GM12891 (cell line): ENCODE results near the gene DCLRE1B.
A peak's percentile ranks its signal among the peaks of the same experiment; 100 is the strongest.

Experiments used
- DNase-seq: peaks from one replicate; pipeline ENCODE4 v3.0.0; 2011; ENCODE audit warnings: low spot score; ENCODE audit not compliant: insufficient read length
- FAIRE-seq: peaks from 2 replicates; lab custom pipeline; 2011; peaks lifted over from hg19 to GRCh38; lab: Jason Lieb, UNC
- PAX5 ChIP-seq: IDR thresholded peaks from 2 replicates; pipeline ENCODE4 v1.6.1; 2011; ENCODE audit warnings: low read length, moderate library complexity, mild to moderate bottlenecking; ENCODE audit not compliant: insufficient read depth, severe bottlenecking
- POLR2A ChIP-seq: IDR thresholded peaks from 2 replicates; pipeline ENCODE4 v1.6.1; 2011; ENCODE audit warnings: low read depth, low read length, control low read depth
- POLR2AphosphoS5 ChIP-seq: IDR thresholded peaks from 2 replicates; pipeline ENCODE4 v1.6.1; 2011; ENCODE audit warnings: low read depth, low read length, control low read depth
- POU2F2 ChIP-seq: IDR thresholded peaks from 2 replicates; pipeline ENCODE4 v1.6.1; 2011; ENCODE audit warnings: low read depth, mild to moderate bottlenecking, control low read depth, low read length, moderate library complexity
- SPI1 ChIP-seq: IDR thresholded peaks from 2 replicates; pipeline ENCODE4 v1.6.1; 2011; ENCODE audit warnings: low read depth, low read length, control low read depth
- TAF1 ChIP-seq: IDR thresholded peaks from 2 replicates; pipeline ENCODE4 v1.6.1; 2011; ENCODE audit warnings: low read depth, low read length, control low read depth

DCLRE1B gene

DNA sequence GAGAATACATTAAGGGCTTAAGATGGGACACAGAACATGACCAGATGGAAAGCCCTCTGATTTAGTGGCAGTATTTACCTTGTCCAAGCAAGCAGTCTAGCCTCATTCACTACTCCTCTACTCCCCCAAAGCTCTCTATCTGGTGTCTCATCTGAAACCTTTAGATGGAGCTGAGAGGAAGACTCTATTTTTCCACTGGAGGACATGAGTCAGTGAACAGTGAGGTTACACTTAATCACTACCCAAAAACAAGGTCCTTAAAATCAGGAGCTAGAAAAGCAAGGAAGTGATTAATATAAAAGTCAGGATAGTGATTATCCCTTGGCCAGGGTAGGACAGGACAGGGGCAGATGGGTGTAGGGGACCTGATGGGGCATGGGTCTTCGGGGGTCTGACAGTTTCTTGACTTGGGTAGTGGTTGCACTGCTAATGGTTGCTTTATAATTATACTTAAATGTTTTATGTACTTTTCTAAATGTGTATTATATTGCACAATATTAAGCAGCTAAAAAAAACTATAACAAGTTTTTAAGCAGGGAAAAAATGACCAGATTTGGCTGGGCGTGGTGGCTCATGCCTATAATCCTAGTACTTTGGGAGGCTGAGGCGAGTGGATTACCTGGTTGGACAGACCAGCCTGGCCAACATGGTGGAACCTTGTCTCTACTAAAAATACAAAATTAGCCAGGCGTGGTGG, 36.6 kb upstream of the DCLRE1B start:
- FAIRE-seq (no peak), DNase-seq (no peak)

DNA sequence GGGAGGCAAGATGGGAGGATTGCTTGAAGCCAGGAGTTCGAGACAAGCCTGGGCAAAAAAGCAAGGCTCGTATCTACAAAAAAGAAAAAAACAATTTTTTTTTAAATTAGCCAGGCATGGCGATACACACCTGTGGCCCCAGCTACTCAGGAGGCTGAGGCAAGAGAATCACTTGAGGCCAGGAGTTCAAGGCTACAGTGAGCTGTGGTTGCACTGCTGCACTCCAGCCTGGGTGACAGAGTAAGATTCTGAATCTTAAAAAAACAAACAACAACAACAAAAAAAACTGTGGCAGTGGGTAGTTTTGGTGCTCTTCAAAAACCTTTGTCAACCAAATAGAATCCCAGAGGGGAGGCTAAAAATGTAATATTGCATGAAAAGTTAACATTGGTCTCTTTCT, 34.3 kb upstream of the DCLRE1B start:
- FAIRE-seq = no peak
- TF ChIP-seq PAX5 (no peak), TAF1 (no peak), SPI1 (no peak), POLR2A (no peak), POU2F2 (no peak), POLR2AphosphoS5 (no peak)
- no peak for DNase-seq

More for the DNA sequence above, 36.6 kb upstream of the DCLRE1B start:
- TF ChIP-seq TAF1 (no peak), POU2F2 (no peak), POLR2A (no peak), PAX5 (no peak), POLR2AphosphoS5 (no peak), SPI1 (no peak)

DNA sequence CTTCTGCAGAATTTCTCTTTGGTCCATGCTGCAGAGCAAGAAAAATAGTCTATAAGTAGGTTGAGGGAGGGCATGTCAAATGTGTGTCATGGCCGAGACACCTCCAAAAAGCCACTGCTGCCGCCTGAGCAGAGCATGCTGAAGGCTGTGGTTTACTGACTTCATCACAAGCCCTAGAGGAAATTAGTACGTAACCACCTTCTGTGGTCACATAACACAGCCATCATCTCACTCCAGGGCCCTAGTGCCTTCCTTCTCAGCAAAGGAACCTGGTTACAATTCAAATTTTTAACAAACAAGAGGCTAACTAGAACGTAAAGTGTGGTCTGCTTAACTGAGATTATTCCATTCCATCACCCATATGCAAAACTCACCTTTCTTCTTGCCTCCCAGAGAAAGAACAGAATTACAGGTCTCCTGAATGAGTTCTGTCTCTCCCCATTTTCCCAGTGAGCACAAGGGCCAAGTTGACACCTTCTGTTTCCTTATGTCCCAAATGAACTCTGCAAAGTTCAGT, 33.5 kb upstream of the DCLRE1B start, which contains the start of gene PTPN22:
PTPN22 (minus strand) TSS at position 116 of the 517 bp plus-strand sequence.
- DNase-seq = no peak
- no peak for TF ChIP-seq SPI1
- TF ChIP-seq TAF1 = peak; percentile 94
- peak; percentile 90 for TF ChIP-seq POLR2A
- TF ChIP-seq POU2F2 = peak; percentile 92
- peak; percentile 90 for TF ChIP-seq POLR2AphosphoS5
- TF ChIP-seq PAX5 = no peak
- FAIRE-seq = peak; percentile 90

DNA sequence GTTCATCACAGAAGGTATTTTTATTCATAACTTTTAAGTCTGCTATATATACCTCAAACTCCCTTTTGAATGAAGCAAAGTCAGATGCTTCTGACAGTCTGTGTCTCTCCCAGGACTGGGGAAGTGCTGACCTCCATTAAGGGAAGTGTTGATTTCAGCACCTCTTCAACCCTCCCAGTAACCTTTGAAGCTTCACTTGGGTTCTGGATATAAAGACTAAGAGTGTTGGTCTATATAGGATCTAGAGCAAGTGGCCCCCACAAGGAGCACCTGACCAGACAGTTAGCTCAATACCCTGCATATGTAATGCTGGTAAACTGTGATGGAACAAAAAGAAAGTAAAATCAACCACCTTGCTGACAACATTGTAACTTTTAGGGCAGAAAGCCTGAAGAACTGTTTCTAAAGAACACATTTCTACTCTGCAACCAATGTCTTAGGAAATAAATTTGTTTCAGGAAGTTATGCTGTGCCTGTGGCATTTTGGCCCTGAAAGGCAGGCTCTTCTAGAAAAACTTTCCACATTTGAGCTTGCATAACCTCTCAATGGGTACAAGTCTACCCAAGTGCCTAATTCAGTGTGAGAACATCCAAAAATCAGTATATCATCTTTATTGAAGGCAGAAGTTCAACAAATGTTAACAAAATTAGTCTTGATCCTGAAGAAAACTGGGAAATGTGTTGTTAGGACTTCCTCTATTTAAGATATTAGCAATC, 32.7 kb upstream of the DCLRE1B start:
- TF ChIP-seq PAX5 = no peak
- TF ChIP-seq SPI1 = peak; percentile 48
- DNase-seq = no peak
- FAIRE-seq = peak; percentile 69

DNA sequence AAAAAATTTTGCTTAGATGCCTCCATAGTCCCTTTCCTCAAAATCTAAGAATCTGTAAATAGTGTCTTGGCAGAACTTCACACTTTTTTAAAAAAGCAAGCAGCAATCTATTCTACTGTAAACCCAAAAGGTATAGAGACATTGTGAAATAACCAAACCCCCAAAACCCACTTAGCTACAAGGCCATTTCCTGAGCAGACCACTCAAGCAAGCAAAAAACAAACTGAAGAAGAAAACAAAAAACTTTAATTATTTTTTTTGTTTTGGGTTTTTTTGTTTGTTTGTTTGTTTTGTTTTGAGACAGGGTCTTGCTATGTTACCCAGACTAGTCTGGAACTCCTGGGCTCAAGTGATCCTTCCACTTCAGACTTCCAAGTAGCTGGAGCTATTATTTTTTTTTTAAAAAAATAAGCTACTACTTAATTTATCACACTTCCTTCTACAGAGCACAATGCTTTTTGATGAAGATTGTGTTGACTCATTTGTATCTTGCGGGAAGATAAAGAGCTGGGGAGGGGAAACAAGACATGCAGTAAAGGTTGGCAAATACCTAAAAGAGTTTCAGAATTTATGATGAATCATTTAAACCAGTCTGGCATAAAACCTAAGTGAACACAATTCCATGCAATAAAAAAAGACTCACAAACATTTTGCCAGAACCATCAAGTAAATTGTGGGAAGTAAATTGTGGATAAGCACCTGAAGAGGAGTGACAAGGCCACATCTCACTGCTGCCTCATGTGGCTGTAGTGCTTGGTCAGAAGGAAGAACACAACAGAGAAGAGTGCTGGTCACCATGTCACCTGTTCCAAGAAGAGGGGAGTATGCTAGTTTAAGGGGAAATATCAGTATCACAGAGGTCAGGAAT, 30.9 kb upstream of the DCLRE1B start:
- DNase-seq (no peak), FAIRE-seq (peak; percentile 92)
- TF ChIP-seq SPI1 (peak; percentile 48), PAX5 (no peak)

DNA sequence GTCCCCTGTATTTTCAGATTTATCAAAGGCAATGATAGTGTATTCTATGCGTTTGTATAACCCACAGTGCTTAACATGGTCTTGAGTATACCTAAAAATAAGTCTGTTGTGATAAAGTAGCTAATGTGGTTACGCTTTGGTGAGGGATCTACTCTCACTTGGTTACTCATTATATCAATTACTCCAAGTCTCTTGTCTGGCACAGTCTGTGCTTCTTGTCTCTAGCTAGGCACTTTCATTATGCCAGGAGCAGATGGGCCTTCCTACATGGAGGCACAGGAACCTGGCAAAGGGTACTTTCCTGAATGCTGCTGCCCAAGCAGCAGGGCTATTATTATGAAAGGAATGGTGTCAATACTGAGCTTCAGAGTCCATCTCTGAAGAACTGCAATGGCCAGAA, 29.4 kb upstream of the DCLRE1B start:
- no peak for DNase-seq
- no peak for TF ChIP-seq SPI1
- no peak for TF ChIP-seq POU2F2
- TF ChIP-seq POLR2AphosphoS5 = no peak
- TF ChIP-seq TAF1 = no peak
- TF ChIP-seq PAX5 = no peak
- TF ChIP-seq POLR2A = no peak
- peak; percentile 79 for FAIRE-seq

DNA sequence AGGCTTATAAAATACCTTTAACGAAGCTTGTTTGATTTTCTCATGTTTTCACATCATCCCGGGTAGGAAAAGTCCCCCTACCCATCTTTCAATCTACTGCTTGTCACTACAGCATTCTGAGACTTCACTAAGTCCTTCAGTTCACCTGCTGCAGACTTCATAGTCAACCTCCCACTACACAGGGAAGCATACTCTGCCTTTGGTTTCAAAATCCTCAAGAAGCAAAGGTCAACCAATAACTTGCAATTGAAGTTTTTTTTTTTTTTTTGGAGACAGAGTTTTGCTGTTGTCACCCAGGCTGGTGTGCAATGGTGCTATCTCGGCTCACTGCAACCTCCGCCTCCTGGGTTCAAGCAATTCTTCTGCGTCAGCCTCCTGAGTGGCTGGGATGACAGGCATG, 28.9 kb upstream of the DCLRE1B start:
- DNase-seq (no peak), FAIRE-seq (no peak)
- TF ChIP-seq POLR2AphosphoS5 (no peak), TAF1 (no peak), PAX5 (no peak), POU2F2 (no peak), SPI1 (no peak), POLR2A (no peak)

DNA sequence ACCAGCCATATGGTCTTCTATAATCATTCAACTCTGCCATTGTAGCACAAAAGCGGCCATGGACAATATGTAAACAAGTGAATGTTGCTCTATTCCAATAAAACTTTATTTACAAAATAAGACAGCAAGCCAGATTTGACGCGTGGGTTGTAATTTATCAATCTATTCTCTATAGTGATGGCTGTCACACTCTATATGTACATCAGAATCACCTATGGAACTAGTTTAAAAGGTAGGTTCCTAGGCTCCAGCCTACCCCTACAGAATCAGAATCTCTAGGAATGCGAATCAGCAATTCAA, 25.4 kb upstream of the DCLRE1B start:
- DNase-seq (no peak), FAIRE-seq (no peak)
- TF ChIP-seq TAF1 (no peak), POU2F2 (no peak), PAX5 (no peak), POLR2AphosphoS5 (no peak), SPI1 (no peak), POLR2A (no peak)

DNA sequence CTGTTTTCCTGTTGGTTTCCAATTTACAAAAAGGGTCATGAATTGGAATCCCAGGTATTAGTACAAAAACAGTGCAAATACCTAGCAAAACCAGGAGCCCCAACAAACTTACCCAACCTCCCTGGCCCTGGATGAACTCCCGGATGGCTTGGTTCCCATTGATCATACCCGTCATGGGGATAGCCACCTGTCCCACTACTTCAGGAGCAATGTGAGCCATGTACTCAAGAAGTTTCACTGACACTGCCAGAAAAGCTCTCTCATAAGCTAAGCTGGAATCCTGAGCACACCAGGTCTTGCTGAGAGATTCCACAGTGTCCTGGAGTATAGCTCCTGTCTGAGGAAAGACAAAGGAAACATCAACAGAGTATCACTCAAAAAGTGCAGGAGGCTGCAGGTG, 23.5 kb upstream of the DCLRE1B start:
- TF ChIP-seq TAF1 (no peak), PAX5 (no peak), POLR2AphosphoS5 (no peak), POU2F2 (no peak), SPI1 (no peak), POLR2A (no peak)

More for the DNA sequence above, 23.5 kb upstream of the DCLRE1B start:
- FAIRE-seq = no peak
- no peak for DNase-seq
